ENCODE results near the gene PKP4. TPM values are rescaled to one million over a fixed set of nuclear protein-coding genes. Genes with fewer than 3 reads are reported as not detected.

The PKP4 gene
- total RNA-seq, result 10 to 100 TPM; 43.7 to 67.3 TPM

- DNase-seq, result peak; percentile 90
- intact Hi-C loops (cut with DNase I), result loop anchor here (10.0 kb wide), 1 partner anchor 288 kb away; no protein-coding TSS in a partner anchor
- peak within 1 kb of the TSS; percentile 85 to 91 for H3K9ac ChIP-seq (ENCODE audit: low read depth in 2 of 2, low read length in 2 of 2)
- no peak for TF ChIP-seq CTCF (IDR thresholded peaks at IDR 0.05)
- no peaks in the 10 kb centered on the region for H3K4me1 ChIP-seq
- peak within 1 kb of the TSS; percentile 89 for H3K4me3 ChIP-seq
- H3K36me3 ChIP-seq, result no peaks in the 10 kb centered on the region
- peak within 1 kb of the TSS; percentile 95 for H3K27ac ChIP-seq
- no peaks in the 10 kb centered on the region for H3K27me3 ChIP-seq
- no peaks in the 10 kb centered on the region for H3K9me3 ChIP-seq
Measured at GRCh38 chr2:158456309-158457066, at the start of gene PKP4, which contains the start of gene CCDC148. TSS of gene PKP4 (plus strand) at chr2:158456952. CDS start at chr2:158533185, 76,233 bp downstream. TSS of gene CCDC148 (minus strand) at chr2:158456753. CDS start at chr2:158456439, 314 bp downstream.

- H3K27me3 ChIP-seq, result no peaks in the 10 kb centered on the region
- H3K4me1 ChIP-seq, result no peaks in the 10 kb centered on the region
- H3K9ac ChIP-seq (ENCODE audit: low read depth in 2 of 2, low read length in 2 of 2), result no peak overlapping the region
- intact Hi-C loops (cut with DNase I), result no loop called here
- TF ChIP-seq CTCF (IDR thresholded peaks at IDR 0.05), result no peak
- H3K27ac ChIP-seq, result no peak overlapping the region
- H3K4me3 ChIP-seq, result no peak overlapping the region
- no peaks in the 10 kb centered on the region for H3K36me3 ChIP-seq
- DNase-seq, result no peak
- no peaks in the 10 kb centered on the region for H3K9me3 ChIP-seq
Measured at GRCh38 chr2:158407031-158407430, 49.7 kb upstream of the PKP4 start.

- no peak for TF ChIP-seq CTCF (IDR thresholded peaks at IDR 0.05)
- DNase-seq, result no peak
- H3K27ac ChIP-seq, result no peak overlapping the region
- H3K4me1 ChIP-seq, result no peaks in the 10 kb centered on the region
- H3K27me3 ChIP-seq, result no peaks in the 10 kb centered on the region
- intact Hi-C loops (cut with DNase I), result no loop called here
- no peak overlapping the region for H3K4me3 ChIP-seq
- H3K9me3 ChIP-seq, result no peaks in the 10 kb centered on the region
- no peak overlapping the region for H3K9ac ChIP-seq (ENCODE audit: low read depth in 2 of 2, low read length in 2 of 2)
- no peaks in the 10 kb centered on the region for H3K36me3 ChIP-seq
Measured at GRCh38 chr2:158410132-158410531, 46.6 kb upstream of the PKP4 start.

DNA sequence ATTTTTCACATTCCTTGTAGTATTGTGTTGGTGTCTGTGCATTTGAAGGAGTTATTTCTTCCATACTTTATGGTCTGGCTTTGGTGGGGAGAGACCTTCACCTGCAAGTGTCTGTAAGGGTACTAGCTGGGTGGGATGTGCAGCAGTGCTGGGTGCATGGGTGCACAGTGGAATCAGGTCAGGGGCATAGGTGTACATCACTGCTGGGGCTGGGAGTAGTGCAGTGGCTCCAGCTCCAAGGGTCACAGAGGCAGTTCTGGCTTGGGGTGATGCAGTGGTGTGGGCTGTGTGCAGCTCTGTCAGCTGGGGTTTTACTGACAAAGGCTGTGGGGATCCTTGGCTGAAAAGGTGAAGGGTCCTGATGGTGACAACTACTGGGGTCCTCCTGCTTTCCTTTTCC, 45.0 kb upstream of the PKP4 start:
- H3K36me3 ChIP-seq, result no peaks in the 10 kb centered on the region
- H3K4me3 ChIP-seq, result no peak overlapping the region
- H3K4me1 ChIP-seq, result no peaks in the 10 kb centered on the region
- intact Hi-C loops (cut with DNase I), result no loop called here
- H3K27me3 ChIP-seq, result no peaks in the 10 kb centered on the region
- H3K27ac ChIP-seq, result no peak overlapping the region
- DNase-seq, result no peak
- no peak for TF ChIP-seq CTCF (IDR thresholded peaks at IDR 0.05)
- H3K9ac ChIP-seq (ENCODE audit: low read depth in 2 of 2, low read length in 2 of 2), result no peak overlapping the region
- H3K9me3 ChIP-seq, result no peaks in the 10 kb centered on the region

GRCh38 chr2:158412206-158412605, 44.5 kb upstream of the PKP4 start:
- H3K9ac ChIP-seq (ENCODE audit: low read depth in 2 of 2, low read length in 2 of 2), result no peak overlapping the region
- H3K9me3 ChIP-seq, result no peaks in the 10 kb centered on the region
- no peak for TF ChIP-seq CTCF (IDR thresholded peaks at IDR 0.05)
- no peak for DNase-seq
- H3K36me3 ChIP-seq, result no peaks in the 10 kb centered on the region
- intact Hi-C loops (cut with DNase I), result no loop called here
- H3K27me3 ChIP-seq, result no peaks in the 10 kb centered on the region
- no peak overlapping the region for H3K4me3 ChIP-seq
- H3K4me1 ChIP-seq, result no peaks in the 10 kb centered on the region
- no peak overlapping the region for H3K27ac ChIP-seq

Measured in colonic mucosa (tissue), 4 donors.